ENCODE measurements around the gene GPR162.

The GPR162 gene

DNA sequence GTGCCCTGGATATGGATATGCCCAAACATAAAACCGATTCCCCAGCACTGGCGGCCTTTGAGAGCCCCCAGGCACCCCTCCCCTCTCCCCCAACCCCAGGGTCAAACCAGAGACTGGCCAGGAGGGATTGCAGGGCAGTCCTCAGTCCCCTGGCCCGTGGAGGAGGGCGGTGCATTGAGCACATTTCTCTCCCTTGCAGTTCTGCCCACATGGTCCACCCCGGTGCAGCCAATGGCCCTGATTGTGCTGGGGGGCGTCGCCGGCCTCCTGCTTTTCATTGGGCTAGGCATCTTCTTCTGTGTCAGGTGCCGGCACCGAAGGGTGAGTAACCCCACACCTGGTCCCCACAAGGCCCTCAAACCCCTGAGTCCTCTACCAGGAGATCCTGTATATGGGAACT is 3.4 kb upstream of the GPR162 start:
- TF ChIP-seq FOXP2 (optimal IDR thresholded peaks at IDR 0.05; ENCODE audit: borderline replicate concordance, extremely low read depth, extremely low read length, insufficient read depth), result no peak
- TF ChIP-seq, protein P1, sequence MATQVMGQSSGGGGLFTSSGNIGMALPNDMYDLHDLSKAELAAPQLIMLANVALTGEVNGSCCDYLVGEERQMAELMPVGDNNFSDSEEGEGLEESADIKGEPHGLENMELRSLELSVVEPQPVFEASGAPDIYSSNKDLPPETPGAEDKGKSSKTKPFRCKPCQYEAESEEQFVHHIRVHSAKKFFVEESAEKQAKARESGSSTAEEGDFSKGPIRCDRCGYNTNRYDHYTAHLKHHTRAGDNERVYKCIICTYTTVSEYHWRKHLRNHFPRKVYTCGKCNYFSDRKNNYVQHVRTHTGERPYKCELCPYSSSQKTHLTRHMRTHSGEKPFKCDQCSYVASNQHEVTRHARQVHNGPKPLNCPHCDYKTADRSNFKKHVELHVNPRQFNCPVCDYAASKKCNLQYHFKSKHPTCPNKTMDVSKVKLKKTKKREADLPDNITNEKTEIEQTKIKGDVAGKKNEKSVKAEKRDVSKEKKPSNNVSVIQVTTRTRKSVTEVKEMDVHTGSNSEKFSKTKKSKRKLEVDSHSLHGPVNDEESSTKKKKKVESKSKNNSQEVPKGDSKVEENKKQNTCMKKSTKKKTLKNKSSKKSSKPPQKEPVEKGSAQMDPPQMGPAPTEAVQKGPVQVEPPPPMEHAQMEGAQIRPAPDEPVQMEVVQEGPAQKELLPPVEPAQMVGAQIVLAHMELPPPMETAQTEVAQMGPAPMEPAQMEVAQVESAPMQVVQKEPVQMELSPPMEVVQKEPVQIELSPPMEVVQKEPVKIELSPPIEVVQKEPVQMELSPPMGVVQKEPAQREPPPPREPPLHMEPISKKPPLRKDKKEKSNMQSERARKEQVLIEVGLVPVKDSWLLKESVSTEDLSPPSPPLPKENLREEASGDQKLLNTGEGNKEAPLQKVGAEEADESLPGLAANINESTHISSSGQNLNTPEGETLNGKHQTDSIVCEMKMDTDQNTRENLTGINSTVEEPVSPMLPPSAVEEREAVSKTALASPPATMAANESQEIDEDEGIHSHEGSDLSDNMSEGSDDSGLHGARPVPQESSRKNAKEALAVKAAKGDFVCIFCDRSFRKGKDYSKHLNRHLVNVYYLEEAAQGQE (IDR thresholded peaks at IDR 0.05; ENCODE audit: insufficient read depth in 1 of 2, low read depth in 2 of 2, low read length in 2 of 2), result no peak
- TF ChIP-seq SIN3A (IDR thresholded peaks at IDR 0.05; ENCODE audit: borderline replicate concordance, insufficient read depth, low read length), result no peak
- no peak for TF ChIP-seq TAF1 (IDR thresholded peaks at IDR 0.05; ENCODE audit: borderline replicate concordance, insufficient read depth, low read length)
- no peak for TF ChIP-seq POLR2AphosphoS5 (IDR thresholded peaks at IDR 0.05; ENCODE audit: low read depth, low read length)

DNA sequence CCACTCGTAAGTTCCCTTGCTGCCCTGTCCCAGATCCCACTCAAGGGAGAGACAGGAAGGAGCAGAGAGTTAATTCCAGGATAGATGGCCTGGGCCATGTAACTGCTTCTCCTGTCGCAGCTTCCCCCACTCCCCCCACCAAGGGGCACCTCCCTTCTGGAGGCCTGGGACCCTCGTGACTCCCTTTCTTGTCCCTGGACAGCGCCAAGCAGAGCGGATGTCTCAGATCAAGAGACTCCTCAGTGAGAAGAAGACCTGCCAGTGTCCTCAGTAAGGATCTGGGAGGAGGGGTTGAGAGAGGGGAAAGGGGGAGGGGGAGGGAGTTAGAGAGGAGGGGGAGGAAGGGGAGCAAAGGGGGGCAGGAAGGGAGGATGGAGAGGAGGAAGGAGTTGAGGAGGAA is 3.0 kb upstream of the GPR162 start:
- TF ChIP-seq SIN3A (IDR thresholded peaks at IDR 0.05; ENCODE audit: borderline replicate concordance, insufficient read depth, low read length) (no peak), TAF1 (IDR thresholded peaks at IDR 0.05; ENCODE audit: borderline replicate concordance, insufficient read depth, low read length) (no peak), FOXP2 (optimal IDR thresholded peaks at IDR 0.05; ENCODE audit: borderline replicate concordance, extremely low read depth, extremely low read length, insufficient read depth) (no peak), POLR2AphosphoS5 (IDR thresholded peaks at IDR 0.05; ENCODE audit: low read depth, low read length) (no peak)
- TF ChIP-seq, protein P1 (IDR thresholded peaks at IDR 0.05; ENCODE audit: insufficient read depth in 1 of 2, low read depth in 2 of 2, low read length in 2 of 2), result no peak

DNA sequence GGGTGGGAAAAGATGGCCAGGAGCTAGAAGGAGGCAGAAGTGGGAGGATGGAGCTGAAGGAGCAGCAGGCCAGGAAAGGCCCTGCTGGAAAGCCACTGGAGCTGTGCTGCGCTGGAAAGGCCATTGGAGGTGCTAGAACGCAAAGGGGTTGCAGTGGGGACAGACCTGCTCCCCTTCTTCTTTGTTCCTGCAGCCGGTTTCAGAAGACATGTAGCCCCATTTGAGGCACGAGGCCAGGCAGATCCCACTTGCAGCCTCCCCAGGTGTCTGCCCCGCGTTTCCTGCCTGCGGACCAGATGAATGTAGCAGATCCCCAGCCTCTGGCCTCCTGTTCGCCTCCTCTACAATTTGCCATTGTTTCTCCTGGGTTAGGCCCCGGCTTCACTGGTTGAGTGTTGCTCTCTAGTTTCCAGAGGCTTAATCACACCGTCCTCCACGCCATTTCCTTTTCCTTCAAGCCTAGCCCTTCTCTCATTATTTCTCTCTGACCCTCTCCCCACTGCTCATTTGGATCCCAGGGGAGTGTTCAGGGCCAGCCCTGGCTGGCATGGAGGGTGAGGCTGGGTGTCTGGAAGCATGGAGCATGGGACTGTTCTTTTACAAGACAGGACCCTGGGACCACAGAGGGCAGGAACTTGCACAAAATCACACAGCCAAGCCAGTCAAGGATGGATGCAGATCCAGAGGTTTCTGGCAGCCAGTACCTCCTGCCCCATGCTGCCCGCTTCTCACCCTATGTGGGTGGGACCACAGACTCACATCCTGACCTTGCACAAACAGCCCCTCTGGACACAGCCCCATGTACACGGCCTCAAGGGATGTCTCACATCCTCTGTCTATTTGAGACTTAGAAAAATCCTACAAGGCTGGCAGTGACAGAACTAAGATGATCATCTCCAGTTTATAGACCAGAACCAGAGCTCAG is 2.3 kb upstream of the GPR162 start:
- no peak for TF ChIP-seq SIN3A (IDR thresholded peaks at IDR 0.05; ENCODE audit: borderline replicate concordance, insufficient read depth, low read length)
- TF ChIP-seq, protein P1 (IDR thresholded peaks at IDR 0.05; ENCODE audit: insufficient read depth in 1 of 2, low read depth in 2 of 2, low read length in 2 of 2), result no peak
- no peak for TF ChIP-seq POLR2AphosphoS5 (IDR thresholded peaks at IDR 0.05; ENCODE audit: low read depth, low read length)
- no peak for TF ChIP-seq FOXP2 (optimal IDR thresholded peaks at IDR 0.05; ENCODE audit: borderline replicate concordance, extremely low read depth, extremely low read length, insufficient read depth)
- TF ChIP-seq TAF1 (IDR thresholded peaks at IDR 0.05; ENCODE audit: borderline replicate concordance, insufficient read depth, low read length), result no peak

DNA sequence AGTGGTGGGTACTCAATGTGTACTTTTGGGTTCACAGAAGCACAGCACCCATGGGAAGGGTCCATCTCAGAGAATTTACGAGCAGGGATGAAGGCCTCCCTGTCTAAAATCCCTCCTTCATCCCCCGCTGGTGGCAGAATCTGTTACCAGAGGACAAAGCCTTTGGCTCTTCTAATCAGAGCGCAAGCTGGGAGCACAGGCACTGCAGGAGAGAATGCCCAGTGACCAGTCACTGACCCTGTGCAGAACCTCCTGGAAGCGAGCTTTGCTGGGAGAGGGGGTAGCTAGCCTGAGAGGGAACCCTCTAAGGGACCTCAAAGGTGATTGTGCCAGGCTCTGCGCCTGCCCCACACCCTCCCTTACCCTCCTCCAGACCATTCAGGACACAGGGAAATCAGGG is 1.5 kb upstream of the GPR162 start:
- no peak for TF ChIP-seq SIN3A (IDR thresholded peaks at IDR 0.05; ENCODE audit: borderline replicate concordance, insufficient read depth, low read length)
- no peak for TF ChIP-seq POLR2AphosphoS5 (IDR thresholded peaks at IDR 0.05; ENCODE audit: low read depth, low read length)
- TF ChIP-seq FOXP2 (optimal IDR thresholded peaks at IDR 0.05; ENCODE audit: borderline replicate concordance, extremely low read depth, extremely low read length, insufficient read depth), result no peak
- TF ChIP-seq, protein P1 (IDR thresholded peaks at IDR 0.05; ENCODE audit: insufficient read depth in 1 of 2, low read depth in 2 of 2, low read length in 2 of 2), result no peak
- TF ChIP-seq TAF1 (IDR thresholded peaks at IDR 0.05; ENCODE audit: borderline replicate concordance, insufficient read depth, low read length), result no peak
